GM23338 (cell line): ENCODE measurements around the gene MBLAC1. TPM values are rescaled to one million over a fixed set of nuclear protein-coding genes. Genes with fewer than 3 reads are reported as not detected.

ENCODE experiments used
- ATAC-seq: fragments of 200-7000 bp; cut with Tn5 transposase; 3 replicates; pipeline ENCODE4 v1.9.1; 2020
- DNase-seq: peaks from one replicate; pipeline ENCODE4 v3.0.0-alpha.2; 2015; ENCODE audit warnings: low spot score
- H2AFZ ChIP-seq: fragments of 200-600 bp; sonication (generic); 2 replicates; pipeline ENCODE4 v1.8.0; 2016; ENCODE audit warnings: antibody characterized with exemption, mild to moderate bottlenecking, moderate library complexity
- H3F3A ChIP-seq: fragments of 200-600 bp; sonication (generic); replicated peaks from 2 replicates; pipeline ENCODE4 v1.8.0; 2017; ENCODE audit warnings: antibody characterized with exemption, mixed run types, low read depth
- H3K27ac ChIP-seq: fragments of 200-600 bp; sonication (generic); 2 replicates; pipeline ENCODE4 v1.6.1; 2016; ENCODE audit warnings: low read depth
- H3K27me3 ChIP-seq: fragments of 200-600 bp; sonication (generic); 2 replicates; pipeline ENCODE4 v1.8.0; 2016; ENCODE audit warnings: mild to moderate bottlenecking, mixed run types, moderate library complexity; ENCODE audit not compliant: insufficient read depth
- H3K36me3 ChIP-seq: fragments of 200-600 bp; sonication (generic); 2 replicates; pipeline ENCODE4 v1.8.0; 2016; ENCODE audit warnings: mild to moderate bottlenecking; ENCODE audit not compliant: insufficient read depth
- H3K4me1 ChIP-seq: fragments of 200-600 bp; sonication (generic); 2 replicates; pipeline ENCODE4 v1.8.0; 2016; ENCODE audit warnings: mild to moderate bottlenecking, moderate library complexity; ENCODE audit not compliant: insufficient read depth
- H3K4me2 ChIP-seq: fragments of 200-600 bp; sonication (generic); 2 replicates; pipeline ENCODE4 v1.7.1; 2017; ENCODE audit warnings: mixed run types
- H3K4me3 ChIP-seq: fragments of 200-600 bp; sonication (generic); 2 replicates; pipeline ENCODE4 v1.6.1; 2016; ENCODE audit warnings: mixed run types
- H3K79me2 ChIP-seq: fragments of 200-600 bp; sonication (generic); replicated peaks from 2 replicates; pipeline ENCODE4 v1.8.0; 2017; ENCODE audit warnings: mild to moderate bottlenecking; ENCODE audit not compliant: insufficient read depth
- H3K9me2 ChIP-seq: fragments of 200-600 bp; sonication (generic); 2 replicates; pipeline ENCODE4 v1.8.0; 2017; ENCODE audit not compliant: insufficient read depth
- H4K20me1 ChIP-seq: fragments of 200-600 bp; sonication (generic); replicated peaks from 2 replicates; pipeline ENCODE4 v1.8.0; 2017; ENCODE audit warnings: mild to moderate bottlenecking; ENCODE audit not compliant: insufficient read depth
- H3K27ac Mint-ChIP-seq: 2 replicates; pipeline ENCODE4 v1.8.0; 2020; ENCODE audit warnings: inconsistent platforms, mild to moderate bottlenecking, moderate library complexity, mixed read lengths
- H3K27me3 Mint-ChIP-seq: 3 replicates; pipeline ENCODE4 v1.8.0; 2022; ENCODE audit warnings: low read depth, mild to moderate bottlenecking, moderate library complexity, mixed read lengths, inconsistent platforms; ENCODE audit not compliant: insufficient read depth, poor library complexity
- H3K36me3 Mint-ChIP-seq: 3 replicates; pipeline ENCODE4 v1.8.0; 2021; ENCODE audit warnings: low read depth, mild to moderate bottlenecking, inconsistent platforms, moderate library complexity, mixed read lengths
- H3K4me1 Mint-ChIP-seq: 3 replicates; pipeline ENCODE4 v1.8.0; 2020; ENCODE audit warnings: mild to moderate bottlenecking, inconsistent platforms, mixed read lengths
- H3K4me3 Mint-ChIP-seq: 3 replicates; pipeline ENCODE4 v1.8.0; 2021; ENCODE audit warnings: moderate library complexity, mild to moderate bottlenecking, inconsistent platforms, mixed read lengths
- H3K9me3 Mint-ChIP-seq: 3 replicates; pipeline ENCODE4 v1.8.0; 2020; ENCODE audit warnings: moderate library complexity, mild to moderate bottlenecking, inconsistent platforms, mixed read lengths
- EZH2phosphoT487 ChIP-seq: fragments of 200-600 bp; sonication (generic); IDR thresholded peaks from one replicate; pipeline ENCODE4 v1.8.1; 2018; ENCODE audit warnings: antibody characterized with exemption; ENCODE audit not compliant: unreplicated experiment
- POLR2AphosphoS5 ChIP-seq: IDR thresholded peaks from 2 replicates; pipeline ENCODE4 v1.6.1; 2016; ENCODE audit warnings: antibody characterized with exemption, low read depth
- STAT1 ChIP-seq: IDR thresholded peaks from one replicate; pipeline ENCODE4 v1.6.1; 2016; ENCODE audit warnings: antibody characterized with exemption; ENCODE audit not compliant: unreplicated experiment
- ZNF114 ChIP-seq: fragments of 250-450 bp; sonication (Bioruptor Pico); IDR thresholded peaks from 2 replicates; pipeline ENCODE4 v1.5.0; 2020; ENCODE audit warnings: mild to moderate bottlenecking, moderate library complexity
- ZNF331 ChIP-seq: fragments of 250-450 bp; sonication (Bioruptor Pico); IDR thresholded peaks from 2 replicates; pipeline ENCODE4 v1.5.0; 2020; ENCODE audit warnings: low read depth, mild to moderate bottlenecking, moderate library complexity
- ZNF462 ChIP-seq: fragments of 250-450 bp; sonication (Bioruptor Pico); IDR thresholded peaks from 2 replicates; pipeline ENCODE4 v1.5.0; 2020; ENCODE audit warnings: mild to moderate bottlenecking, moderate library complexity
- polyA plus RNA-seq: library from polyadenylated mRNA; unstranded; fragments of >200 nt; fragmentation: Nextera tagmentation; extraction: Ambion mirVana; gene quantifications from 2 replicates; pipeline ENCODE4 v1.2.1, GENCODE V29; 2016
- total RNA-seq: library from RNA; depleted of rRNA; stranded (reverse); fragments of >200 nt; shearing (Covaris generic); gene quantifications from 2 replicates; pipeline ENCODE4 v1.2.3, GENCODE V29; 2014

The MBLAC1 gene
- total and polyA plus RNA-seq, 2 experiments from 2014 or later, result 2.7 to 5.7 TPM

- TF ChIP-seq ZNF462 (CRISPR knock-in tag) (no peak), POLR2AphosphoS5 (no peak; the same call in 1 of the 2 replicates)
Measured at GRCh38 chr7:100154651-100155491, 28.1 kb downstream of the MBLAC1 start (continued).

- Histone ChIP-seq H3K4me2 (no peak overlapping the region), H3K4me3 (no peak overlapping the region), H3K27me3 (no peaks in the 10 kb centered on the region), H3K36me3 (no peaks in the 10 kb centered on the region), H3K79me2 (peaks cover 11% of the 10 kb centered on the region), H3K9me2 (no peaks in the 10 kb centered on the region), H3K27ac (no peak overlapping the region), H2AFZ (no peak overlapping the region), H3K4me1 (peaks cover 7% of the 10 kb centered on the region; the same call in 1 of the 2 replicates), H3F3A (peaks cover 39% of the 10 kb centered on the region), H4K20me1 (peaks cover 14% of the 10 kb centered on the region)
- H3K27me3 Mint-ChIP-seq, result peaks cover 25% of the 10 kb centered on the region
- ATAC-seq, result no peak
- H3K4me3 Mint-ChIP-seq, result no peak overlapping the region; the same call in 2 of the 3 replicates
- peaks cover 56% of the 10 kb centered on the region for H3K36me3 Mint-ChIP-seq
- DNase-seq, result no peak
- H3K9me3 Mint-ChIP-seq, result no peaks in the 10 kb centered on the region
- H3K27ac Mint-ChIP-seq, result no peak overlapping the region
- peaks cover 30% of the 10 kb centered on the region for H3K4me1 Mint-ChIP-seq
- TF ChIP-seq POLR2AphosphoS5 (no peak), ZNF331 (CRISPR knock-in tag) (no peak), ZNF462 (CRISPR knock-in tag) (no peak), ZNF114 (CRISPR knock-in tag) (no peak), EZH2phosphoT487 (no peak), STAT1 (no peak)
Measured at GRCh38 chr7:100155553-100156317, 29.0 kb downstream of the MBLAC1 start.
